ENCODE data around the gene TGFBI.

The TGFBI gene

GRCh38 chr5:136025900-136026299, 2.9 kb upstream of the TGFBI start:
- DNase-seq (ENCODE audit: low read depth in 1 of 2, low spot score in 1 of 2), result no peak

- no peak for DNase-seq (ENCODE audit: low read depth in 1 of 2, low spot score in 1 of 2)
Observed at GRCh38 chr5:136026636-136027035, 2.2 kb upstream of the TGFBI start.

GRCh38 chr5:136027311-136027710, 1.5 kb upstream of the TGFBI start:
- DNase-seq (ENCODE audit: low read depth in 1 of 2, low spot score in 1 of 2), result no peak

- no peak for DNase-seq (ENCODE audit: low read depth in 1 of 2, low spot score in 1 of 2)
Observed at GRCh38 chr5:136028090-136028489, 698 bp upstream of the TGFBI start.

GRCh38 chr5:136030252-136030651, 1.5 kb downstream of the TGFBI start:
- no peak for DNase-seq (ENCODE audit: low read depth in 1 of 2, low spot score in 1 of 2)

GRCh38 chr5:136030956-136031611, 2.3 kb downstream of the TGFBI start:
- no peak for DNase-seq (ENCODE audit: low read depth in 1 of 2, low spot score in 1 of 2)

GRCh38 chr5:136031711-136032110, 2.9 kb downstream of the TGFBI start:
- DNase-seq (ENCODE audit: low read depth in 1 of 2, low spot score in 1 of 2), result no peak

- DNase-seq (ENCODE audit: low read depth in 1 of 2, low spot score in 1 of 2), result no peak
Observed at GRCh38 chr5:136032564-136032963, 3.8 kb downstream of the TGFBI start.

- no peak for DNase-seq (ENCODE audit: low read depth in 1 of 2, low spot score in 1 of 2)
Observed at GRCh38 chr5:136033234-136033633, 4.4 kb downstream of the TGFBI start.

- DNase-seq (ENCODE audit: low read depth in 1 of 2, low spot score in 1 of 2), result no peak
Observed at GRCh38 chr5:136033848-136034247, 5.1 kb downstream of the TGFBI start.

GRCh38 chr5:136034492-136034891, 5.7 kb downstream of the TGFBI start:
- DNase-seq (ENCODE audit: low read depth in 1 of 2, low spot score in 1 of 2), result no peak

GRCh38 chr5:136034984-136035383, 6.2 kb downstream of the TGFBI start:
- DNase-seq (ENCODE audit: low read depth in 1 of 2, low spot score in 1 of 2), result no peak

GRCh38 chr5:136035837-136036236, 7.0 kb downstream of the TGFBI start:
- no peak for DNase-seq (ENCODE audit: low read depth in 1 of 2, low spot score in 1 of 2)

- DNase-seq (ENCODE audit: low read depth in 1 of 2, low spot score in 1 of 2), result no peak
Observed at GRCh38 chr5:136036293-136036911, 7.6 kb downstream of the TGFBI start.

GRCh38 chr5:136037001-136037705, 8.4 kb downstream of the TGFBI start:
- DNase-seq (ENCODE audit: low read depth in 1 of 2, low spot score in 1 of 2), result peak; percentile 2 to 10

GRCh38 chr5:136038635-136039034, 9.8 kb downstream of the TGFBI start:
- DNase-seq (ENCODE audit: low read depth in 1 of 2, low spot score in 1 of 2), result no peak

- no peak for DNase-seq (ENCODE audit: low read depth in 1 of 2, low spot score in 1 of 2)
Observed at GRCh38 chr5:136039202-136039601, 10.4 kb downstream of the TGFBI start.

GRCh38 chr5:136040746-136041415, 12.1 kb downstream of the TGFBI start:
- no peak for DNase-seq (ENCODE audit: low read depth in 1 of 2, low spot score in 1 of 2)

- DNase-seq (ENCODE audit: low read depth in 1 of 2, low spot score in 1 of 2), result no peak
Observed at GRCh38 chr5:136042156-136042555, 13.4 kb downstream of the TGFBI start.

- DNase-seq (ENCODE audit: low read depth in 1 of 2, low spot score in 1 of 2), result no peak
Observed at GRCh38 chr5:136042665-136043121, 13.9 kb downstream of the TGFBI start.

- no peak for DNase-seq (ENCODE audit: low read depth in 1 of 2, low spot score in 1 of 2)
Observed at GRCh38 chr5:136043551-136043950, 14.8 kb downstream of the TGFBI start.
